ENCODE measurements around the gene CPPED1.

Gene CPPED1

GRCh38 chr16:12675046-12675445 is 128.6 kb downstream of the CPPED1 start:
- ATAC-seq (replicated peaks) (no peak), DNase-seq (no peak)
- Mint-ChIP-seq H3K27ac (no peak overlapping the region), H3K27me3 (no peaks in the 10 kb centered on the region), H3K4me1 (ENCODE audit: low read depth in 2 of 2) (peaks cover 7 to 13% of the 10 kb centered on the region in 2 donors), H3K9me3 (no peaks in the 10 kb centered on the region), H3K36me3 (ENCODE audit: insufficient read depth) (no peaks in the 10 kb centered on the region), H3K4me3 (no peak overlapping the region)

- Mint-ChIP-seq H3K4me3 (no peak overlapping the region), H3K36me3 (ENCODE audit: insufficient read depth) (no peaks in the 10 kb centered on the region), H3K27ac (no peak overlapping the region), H3K9me3 (no peaks in the 10 kb centered on the region), H3K4me1 (ENCODE audit: low read depth in 2 of 2) (peaks cover 7 to 13% of the 10 kb centered on the region in 2 donors), H3K27me3 (no peaks in the 10 kb centered on the region)
- DNase-seq (no peak), ATAC-seq (replicated peaks) (no peak)
These were observed 129.2 kb downstream of the CPPED1 start for GRCh38 chr16:12674524-12674923.

GRCh38 chr16:12674071-12674470 is 129.6 kb downstream of the CPPED1 start:
- no peak for DNase-seq
- H3K9me3 Mint-ChIP-seq, result no peaks in the 10 kb centered on the region
- no peak for ATAC-seq (replicated peaks)
- H3K4me1 Mint-ChIP-seq (ENCODE audit: low read depth in 2 of 2), result peaks cover 7 to 13% of the 10 kb centered on the region in 2 donors
- H3K27ac Mint-ChIP-seq, result no peak overlapping the region
- H3K4me3 Mint-ChIP-seq, result no peak overlapping the region
- H3K36me3 Mint-ChIP-seq (ENCODE audit: insufficient read depth), result no peaks in the 10 kb centered on the region
- no peaks in the 10 kb centered on the region for H3K27me3 Mint-ChIP-seq

- Mint-ChIP-seq H3K27me3 (no peaks in the 10 kb centered on the region), H3K27ac (no peak overlapping the region)
- no peak for ATAC-seq (replicated peaks)
These were observed 130.2 kb downstream of the CPPED1 start for GRCh38 chr16:12673466-12673865.

GRCh38 chr16:12672986-12673385 is 130.7 kb downstream of the CPPED1 start:
- Mint-ChIP-seq H3K9me3 (no peaks in the 10 kb centered on the region), H3K4me3 (no peak overlapping the region), H3K36me3 (ENCODE audit: insufficient read depth) (no peaks in the 10 kb centered on the region), H3K27ac (no peak overlapping the region), H3K4me1 (ENCODE audit: low read depth in 2 of 2) (peaks cover 7 to 12% of the 10 kb centered on the region in 2 donors), H3K27me3 (no peaks in the 10 kb centered on the region)
- ATAC-seq (replicated peaks) (no peak), DNase-seq (no peak)

More at GRCh38 chr16:12673466-12673865, 130.2 kb downstream of the CPPED1 start:
- Mint-ChIP-seq H3K36me3 (ENCODE audit: insufficient read depth) (no peaks in the 10 kb centered on the region), H3K4me1 (ENCODE audit: low read depth in 2 of 2) (peaks cover 7 to 13% of the 10 kb centered on the region in 2 donors), H3K9me3 (no peaks in the 10 kb centered on the region), H3K4me3 (no peak overlapping the region)
- no peak for DNase-seq

- H3K27ac Mint-ChIP-seq, result no peak overlapping the region
- H3K4me1 Mint-ChIP-seq (ENCODE audit: low read depth in 2 of 2), result no peaks in the 10 kb centered on the region
- no peak overlapping the region for H3K4me3 Mint-ChIP-seq
- peaks cover 6 to 14% of the 10 kb centered on the region in 2 donors for H3K9me3 Mint-ChIP-seq
- no peak for ATAC-seq (replicated peaks)
- H3K36me3 Mint-ChIP-seq (ENCODE audit: insufficient read depth), result no peaks in the 10 kb centered on the region
- DNase-seq, result no peak
- H3K27me3 Mint-ChIP-seq, result no peaks in the 10 kb centered on the region
These were observed 133.8 kb downstream of the CPPED1 start for GRCh38 chr16:12669908-12670307.

- H3K9me3 Mint-ChIP-seq, result peaks cover 6 to 14% of the 10 kb centered on the region in 2 donors
- no peak overlapping the region for H3K27ac Mint-ChIP-seq
- no peaks in the 10 kb centered on the region for H3K36me3 Mint-ChIP-seq (ENCODE audit: insufficient read depth)
- no peaks in the 10 kb centered on the region for H3K4me1 Mint-ChIP-seq (ENCODE audit: low read depth in 2 of 2)
- H3K27me3 Mint-ChIP-seq, result no peaks in the 10 kb centered on the region
- no peak overlapping the region for H3K4me3 Mint-ChIP-seq
- ATAC-seq (replicated peaks), result no peak
- DNase-seq, result no peak
These were observed 135.8 kb downstream of the CPPED1 start for GRCh38 chr16:12667909-12668308.

- H3K27me3 Mint-ChIP-seq, result no peaks in the 10 kb centered on the region
- H3K9me3 Mint-ChIP-seq, result peaks cover 6 to 14% of the 10 kb centered on the region in 2 donors
- DNase-seq (no peak), ATAC-seq (replicated peaks) (no peak)
- no peaks in the 10 kb centered on the region for H3K4me1 Mint-ChIP-seq (ENCODE audit: low read depth in 2 of 2)
- H3K4me3 Mint-ChIP-seq, result no peak overlapping the region
- no peak overlapping the region for H3K27ac Mint-ChIP-seq
- H3K36me3 Mint-ChIP-seq (ENCODE audit: insufficient read depth), result no peaks in the 10 kb centered on the region
These were observed 139.4 kb downstream of the CPPED1 start for GRCh38 chr16:12664164-12664733.

- Mint-ChIP-seq H3K36me3 (ENCODE audit: insufficient read depth) (no peaks in the 10 kb centered on the region), H3K27ac (no peak overlapping the region), H3K4me3 (no peak overlapping the region), H3K4me1 (ENCODE audit: low read depth in 2 of 2) (no peaks in the 10 kb centered on the region), H3K27me3 (no peaks in the 10 kb centered on the region), H3K9me3 (peaks cover under 1 to 2% of the 10 kb centered on the region in 2 donors)
- no peak for DNase-seq
- ATAC-seq (replicated peaks), result no peak
These were observed 142.0 kb downstream of the CPPED1 start for GRCh38 chr16:12661656-12662172.

- Mint-ChIP-seq H3K27ac (no peak overlapping the region), H3K4me3 (no peak overlapping the region), H3K27me3 (no peaks in the 10 kb centered on the region), H3K4me1 (ENCODE audit: low read depth in 2 of 2) (no peaks in the 10 kb centered on the region), H3K9me3 (no peaks in the 10 kb centered on the region), H3K36me3 (ENCODE audit: insufficient read depth) (no peaks in the 10 kb centered on the region)
- DNase-seq (no peak), ATAC-seq (replicated peaks) (no peak)
These were observed 143.8 kb downstream of the CPPED1 start for GRCh38 chr16:12659871-12660270.

GRCh38 chr16:12658506-12658905 is 145.2 kb downstream of the CPPED1 start:
- no peaks in the 10 kb centered on the region for H3K9me3 Mint-ChIP-seq
- no peaks in the 10 kb centered on the region for H3K4me1 Mint-ChIP-seq (ENCODE audit: low read depth in 2 of 2)
- H3K27me3 Mint-ChIP-seq, result no peaks in the 10 kb centered on the region
- no peak overlapping the region for H3K27ac Mint-ChIP-seq
- DNase-seq, result no peak
- no peaks in the 10 kb centered on the region for H3K36me3 Mint-ChIP-seq (ENCODE audit: insufficient read depth)
- H3K4me3 Mint-ChIP-seq, result no peak overlapping the region
- no peak for ATAC-seq (replicated peaks)

GRCh38 chr16:12655537-12655936 is 148.2 kb downstream of the CPPED1 start:
- no peak for DNase-seq
- no peak for ATAC-seq (replicated peaks)
- H3K27ac Mint-ChIP-seq, result no peak overlapping the region
- H3K4me1 Mint-ChIP-seq (ENCODE audit: low read depth in 2 of 2), result no peaks in the 10 kb centered on the region
- no peak overlapping the region for H3K4me3 Mint-ChIP-seq
- no peaks in the 10 kb centered on the region for H3K9me3 Mint-ChIP-seq
- H3K36me3 Mint-ChIP-seq (ENCODE audit: insufficient read depth), result no peaks in the 10 kb centered on the region
- H3K27me3 Mint-ChIP-seq, result no peaks in the 10 kb centered on the region

- Mint-ChIP-seq H3K9me3 (peaks cover 0 to under 1% of the 10 kb centered on the region in 2 donors), H3K4me3 (no peak overlapping the region), H3K36me3 (ENCODE audit: insufficient read depth) (no peaks in the 10 kb centered on the region), H3K4me1 (ENCODE audit: low read depth in 2 of 2) (no peaks in the 10 kb centered on the region), H3K27ac (no peak overlapping the region), H3K27me3 (peaks cover 6 to 11% of the 10 kb centered on the region in 2 donors)
- DNase-seq, result no peak
- no peak for ATAC-seq (replicated peaks)
These were observed 149.8 kb downstream of the CPPED1 start for GRCh38 chr16:12653820-12654392.

- H3K4me3 Mint-ChIP-seq, result no peak overlapping the region
- H3K27ac Mint-ChIP-seq, result no peak overlapping the region
- no peak for DNase-seq
- no peak for ATAC-seq (replicated peaks)
- H3K9me3 Mint-ChIP-seq, result peaks cover 4 to 6% of the 10 kb centered on the region in 2 donors
- H3K27me3 Mint-ChIP-seq, result peaks cover 14 to 21% of the 10 kb centered on the region in 2 donors
- H3K36me3 Mint-ChIP-seq (ENCODE audit: insufficient read depth), result no peaks in the 10 kb centered on the region
- no peaks in the 10 kb centered on the region for H3K4me1 Mint-ChIP-seq (ENCODE audit: low read depth in 2 of 2)
These were observed 150.8 kb downstream of the CPPED1 start for GRCh38 chr16:12652924-12653323.

All from effector memory CD8-positive, alpha-beta T cell (primary cell).